SU-DHL-6 (cell line): ENCODE measurements around the gene CDK6.

Experiments
- EZH2phosphoT487 ChIP-seq: fragments of 200-600 bp; sonication (generic), shearing (Covaris generic); conservative IDR thresholded peaks from 2 replicates; pipeline ENCODE4 v1.6.1; 2018; ENCODE audit warnings: mild to moderate bottlenecking, antibody characterized with exemption, low read length, moderate library complexity, mixed read lengths
- TF ChIP-seq, protein P1 (sequence below): fragments of 200-600 bp; sonication (generic); IDR thresholded peaks from one replicate; pipeline ENCODE4 v1.5.1; 2017; ENCODE audit warnings: antibody characterized with exemption, mild to moderate bottlenecking, low read length, moderate library complexity; ENCODE audit not compliant: insufficient read depth, poor library complexity, severe bottlenecking

DNA sequence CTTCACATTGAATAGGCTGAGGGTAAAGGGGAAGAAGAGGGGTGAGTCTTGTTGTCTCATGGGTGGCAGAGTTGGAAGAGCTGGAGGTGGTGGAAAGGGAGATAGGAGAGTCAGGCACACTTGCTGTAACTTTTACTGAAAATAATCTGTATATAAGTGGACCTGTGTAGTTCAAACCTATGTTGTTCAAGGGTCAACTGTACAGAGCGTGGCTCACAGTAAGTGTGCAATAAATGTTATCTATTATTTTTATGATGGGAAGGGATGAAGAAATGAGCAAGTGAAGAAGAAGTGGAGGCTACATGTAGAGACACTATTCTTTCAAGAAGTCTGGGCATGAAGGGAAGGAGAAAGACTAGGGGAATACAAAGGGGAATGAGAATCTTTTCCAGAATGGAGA, 174.7 kb downstream of the CDK6 start:
- TF ChIP-seq, protein P1, sequence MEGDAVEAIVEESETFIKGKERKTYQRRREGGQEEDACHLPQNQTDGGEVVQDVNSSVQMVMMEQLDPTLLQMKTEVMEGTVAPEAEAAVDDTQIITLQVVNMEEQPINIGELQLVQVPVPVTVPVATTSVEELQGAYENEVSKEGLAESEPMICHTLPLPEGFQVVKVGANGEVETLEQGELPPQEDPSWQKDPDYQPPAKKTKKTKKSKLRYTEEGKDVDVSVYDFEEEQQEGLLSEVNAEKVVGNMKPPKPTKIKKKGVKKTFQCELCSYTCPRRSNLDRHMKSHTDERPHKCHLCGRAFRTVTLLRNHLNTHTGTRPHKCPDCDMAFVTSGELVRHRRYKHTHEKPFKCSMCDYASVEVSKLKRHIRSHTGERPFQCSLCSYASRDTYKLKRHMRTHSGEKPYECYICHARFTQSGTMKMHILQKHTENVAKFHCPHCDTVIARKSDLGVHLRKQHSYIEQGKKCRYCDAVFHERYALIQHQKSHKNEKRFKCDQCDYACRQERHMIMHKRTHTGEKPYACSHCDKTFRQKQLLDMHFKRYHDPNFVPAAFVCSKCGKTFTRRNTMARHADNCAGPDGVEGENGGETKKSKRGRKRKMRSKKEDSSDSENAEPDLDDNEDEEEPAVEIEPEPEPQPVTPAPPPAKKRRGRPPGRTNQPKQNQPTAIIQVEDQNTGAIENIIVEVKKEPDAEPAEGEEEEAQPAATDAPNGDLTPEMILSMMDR, result no peak
- no peak for TF ChIP-seq EZH2phosphoT487
